DMS153 treated with DMSO at 0.1 percent for 48 hours (cell line): Measurements from ENCODE around the gene ABHD8.

Experiments
- DNase-seq: peaks from one replicate; lab custom pipeline; 2025; ENCODE audit not compliant: unreplicated experiment; lab: John Stamatoyannopoulos, UW

Gene ABHD8

GRCh38 chr19:17323300-17323963 is 20.2 kb upstream of the ABHD8 start:
- no peak for DNase-seq

- DNase-seq = no peak
Measured at GRCh38 chr19:17322854-17323253, 19.6 kb upstream of the ABHD8 start.

- no peak for DNase-seq
Measured at GRCh38 chr19:17321655-17322489, 18.6 kb upstream of the ABHD8 start.

GRCh38 chr19:17320435-17320834 is 17.2 kb upstream of the ABHD8 start:
- no peak for DNase-seq

- DNase-seq = no peak
Measured at GRCh38 chr19:17319473-17320238, 16.4 kb upstream of the ABHD8 start.

GRCh38 chr19:17318966-17319365 is 15.7 kb upstream of the ABHD8 start:
- no peak for DNase-seq

- DNase-seq = no peak
Measured at GRCh38 chr19:17314007-17314593, 10.9 kb upstream of the ABHD8 start.

- no peak for DNase-seq
Measured at GRCh38 chr19:17312189-17313113, 9.2 kb upstream of the ABHD8 start.

GRCh38 chr19:17311455-17312188 is 8.4 kb upstream of the ABHD8 start:
- DNase-seq = no peak

- no peak for DNase-seq
Measured at GRCh38 chr19:17309965-17310461, 6.8 kb upstream of the ABHD8 start.

- DNase-seq = peak; percentile 99
Measured at GRCh38 chr19:17309198-17309964, 6.2 kb upstream of the ABHD8 start, which contains the start of gene DDA1. Gene DDA1, plus strand, starts transcription at chr19:17309563. Its CDS starts 92 bp downstream, at chr19:17309655.

GRCh38 chr19:17307876-17308377 is 4.7 kb upstream of the ABHD8 start:
- DNase-seq = no peak

- no peak for DNase-seq
Measured at GRCh38 chr19:17306285-17306714, 3.1 kb upstream of the ABHD8 start.

- peak; percentile 98 for DNase-seq
Measured at GRCh38 chr19:17305517-17306284, 2.5 kb upstream of the ABHD8 start, which contains the start of gene MRPL34. Gene MRPL34, plus strand, starts transcription at chr19:17305872. Its CDS starts 21 bp downstream, at chr19:17305893.

- no peak for DNase-seq
Measured at GRCh38 chr19:17305216-17305516, 1.9 kb upstream of the ABHD8 start.

- DNase-seq = no peak
Measured at GRCh38 chr19:17304386-17305215, 1.4 kb upstream of the ABHD8 start.

- no peak for DNase-seq
Measured at GRCh38 chr19:17303940-17304267, 679 bp upstream of the ABHD8 start.
